HG02938 (cell line): ENCODE data around the gene AMMECR1.
"Not testable (repeated sequence)": the region's sequence is repeated elsewhere in the genome, so short reads cannot be mapped to it uniquely, and the experiment has no call there.

Source experiments
- ATAC-seq: cut with Tn5 transposase; IDR thresholded peaks from one replicate; pipeline ENCODE4 v1.9.1; 2021; ENCODE audit warnings: mild to moderate bottlenecking, moderate library complexity; ENCODE audit not compliant: unreplicated experiment

AMMECR1 gene

DNA sequence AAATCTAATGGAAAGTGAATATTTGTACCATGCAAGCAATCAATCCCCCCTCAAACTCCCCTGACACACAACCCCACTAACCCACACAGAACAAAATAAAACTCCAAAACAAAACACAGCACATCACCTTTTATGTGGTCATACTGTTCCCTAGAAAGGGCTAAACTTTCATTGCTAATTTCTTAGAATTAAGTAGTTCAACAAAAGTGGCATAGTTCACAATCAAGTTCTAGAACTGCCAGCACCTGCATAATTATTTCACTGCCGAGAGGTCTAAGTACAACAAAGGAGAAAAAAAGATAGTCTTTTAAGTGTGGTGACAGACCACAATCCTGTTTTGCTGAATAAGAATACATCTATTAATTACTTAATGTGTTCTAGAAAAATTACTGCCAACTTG, 58.8 kb downstream of the AMMECR1 start:
- ATAC-seq = no peak

DNA sequence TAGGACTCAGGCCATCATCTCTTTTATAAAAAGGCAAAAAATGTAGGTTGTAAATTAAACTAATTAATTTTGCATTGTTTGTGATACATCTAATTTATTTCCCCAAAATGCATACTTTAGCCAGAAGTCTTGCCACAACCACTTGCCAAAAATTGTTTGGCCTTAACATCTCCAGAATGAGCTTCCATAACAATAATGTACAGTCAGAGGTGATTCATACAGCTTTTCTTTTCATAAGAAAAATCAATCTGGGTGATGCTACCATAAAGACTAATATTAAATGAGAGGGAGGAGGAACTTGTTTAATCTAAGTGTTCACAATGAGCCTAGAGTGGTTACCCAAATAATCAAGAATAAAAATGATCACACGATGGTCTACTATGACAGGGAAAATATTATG, 59.3 kb downstream of the AMMECR1 start:
- no peak for ATAC-seq

DNA sequence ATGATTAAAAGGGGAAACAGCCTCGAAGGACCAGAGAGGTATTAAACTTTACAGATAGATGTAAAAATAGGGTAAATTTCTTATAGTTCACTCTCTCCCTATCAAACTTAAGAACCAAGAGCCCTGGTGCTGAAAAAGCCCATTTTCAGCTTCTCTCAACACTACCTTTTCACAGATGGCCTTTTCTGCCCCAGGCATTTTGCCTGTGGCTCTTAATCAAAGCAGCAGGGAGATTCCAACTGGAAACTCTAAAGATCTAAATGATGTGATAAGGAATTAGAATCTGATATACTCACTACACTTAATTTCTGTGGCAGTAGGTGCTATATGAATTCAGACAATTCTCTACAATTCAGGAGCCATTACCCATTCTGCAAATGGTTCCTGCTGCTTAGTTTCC, 60.0 kb downstream of the AMMECR1 start:
- ATAC-seq = no peak

DNA sequence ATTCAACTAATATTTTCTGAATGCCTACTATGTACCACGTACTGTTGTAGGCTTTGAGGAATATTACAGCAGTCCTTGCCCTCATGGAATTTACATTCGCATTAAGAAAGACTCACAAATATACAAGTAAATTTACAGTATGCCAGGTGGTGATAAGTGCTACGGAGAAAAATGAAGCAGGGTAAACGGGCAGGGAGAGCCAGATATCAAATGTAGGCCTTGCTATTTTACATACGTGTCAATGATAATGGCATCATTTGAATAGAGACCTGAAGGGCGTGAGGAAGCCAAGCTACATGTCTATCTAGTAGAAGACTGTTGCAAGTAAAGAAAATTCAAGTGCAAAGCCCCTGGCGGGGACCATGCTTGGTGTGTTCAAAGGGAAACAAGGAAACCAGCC, 65.2 kb downstream of the AMMECR1 start:
- no peak for ATAC-seq

DNA sequence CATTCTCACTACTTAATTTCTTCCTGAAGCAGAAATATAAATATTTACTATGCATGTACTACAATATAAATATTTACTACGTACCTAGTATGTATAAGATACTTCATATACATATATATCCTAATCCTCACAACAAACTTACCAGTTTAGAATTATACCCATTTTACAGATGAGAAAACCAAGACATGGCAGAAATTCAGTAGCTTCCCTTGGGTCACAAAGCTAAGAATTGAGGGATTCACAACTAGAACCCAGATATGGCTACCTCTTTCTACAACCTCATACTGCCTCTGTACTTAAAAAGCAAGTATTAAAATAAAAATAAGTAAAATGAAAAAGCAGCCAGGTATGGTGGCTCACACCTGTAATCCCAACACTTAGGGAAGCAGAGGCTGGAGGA, 65.9 kb downstream of the AMMECR1 start:
- no peak for ATAC-seq

DNA sequence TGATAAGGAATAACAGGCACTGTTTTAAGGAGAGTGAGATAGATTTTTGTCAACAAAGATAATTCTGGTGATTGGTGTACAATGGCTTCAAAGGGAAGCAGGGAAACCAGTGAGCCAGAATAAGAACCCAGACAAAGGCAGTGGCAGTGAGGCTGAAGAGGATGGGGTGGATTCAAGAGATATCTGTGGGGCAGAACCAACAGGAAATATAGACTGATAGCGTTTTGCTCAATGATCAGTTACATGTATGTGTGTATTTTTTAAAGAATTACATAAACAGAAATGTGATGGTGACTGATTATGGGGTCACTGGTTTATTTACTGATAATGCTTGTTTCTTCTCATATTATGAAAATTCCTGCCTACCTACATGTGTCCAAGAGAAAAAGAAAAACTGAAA, 66.4 kb downstream of the AMMECR1 start:
- no peak for ATAC-seq

DNA sequence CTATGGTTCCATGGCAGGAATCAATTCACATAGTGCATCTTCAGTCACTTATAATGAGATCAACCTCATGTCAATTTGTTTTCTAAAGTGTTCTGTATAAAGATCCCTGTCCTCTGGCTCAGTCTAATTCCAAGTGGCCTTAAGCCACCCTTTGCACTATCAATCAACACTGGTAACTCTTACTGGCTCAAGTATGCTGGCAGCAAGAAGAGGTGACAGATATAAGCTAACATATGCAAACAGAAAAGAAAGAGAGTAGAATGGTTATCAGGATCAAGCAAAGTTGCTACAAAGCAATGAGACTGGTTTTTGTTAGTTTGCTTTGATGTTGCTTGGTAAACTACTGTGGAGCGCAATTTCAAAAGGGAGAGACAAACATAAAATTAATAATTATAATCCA, 67.0 kb downstream of the AMMECR1 start:
- ATAC-seq = no peak

DNA sequence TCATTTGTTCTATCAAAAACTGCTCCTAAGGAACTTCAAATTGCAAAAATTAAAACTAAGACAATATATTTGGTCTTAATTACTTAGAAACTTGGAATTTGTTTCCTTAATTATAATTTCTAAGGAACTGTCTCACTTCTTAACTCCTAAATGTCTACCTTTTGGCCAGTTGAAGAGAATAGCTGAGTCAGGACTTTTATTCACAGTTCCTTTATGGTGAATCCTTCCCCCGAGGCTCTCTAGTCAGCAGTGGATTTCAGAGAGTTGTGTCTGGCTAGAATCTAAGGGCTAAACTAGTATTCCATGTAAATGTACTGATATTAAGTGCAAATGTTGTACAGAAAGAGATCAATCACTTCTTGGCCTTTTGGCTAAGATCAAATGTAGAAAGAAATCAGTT, 69.3 kb downstream of the AMMECR1 start:
- ATAC-seq = no peak

DNA sequence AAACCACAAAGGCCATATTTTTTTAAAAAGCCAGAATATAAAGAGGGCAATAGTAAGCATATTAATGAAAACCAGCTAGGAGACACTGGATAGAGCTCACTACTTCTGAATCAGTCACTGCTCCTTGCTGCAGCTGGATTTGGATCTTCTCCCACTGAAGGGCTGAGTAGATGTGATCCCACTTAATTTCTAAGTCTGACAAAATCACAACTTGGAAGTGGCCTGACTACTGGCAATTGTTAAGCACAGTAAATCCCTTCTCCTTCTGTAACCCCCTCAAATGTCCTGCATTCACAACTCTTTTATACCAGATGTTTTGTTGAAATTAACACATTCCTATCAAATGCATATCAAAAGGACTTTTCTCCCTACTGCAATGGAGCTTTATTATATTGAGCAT, 72.9 kb downstream of the AMMECR1 start:
- no peak for ATAC-seq

DNA sequence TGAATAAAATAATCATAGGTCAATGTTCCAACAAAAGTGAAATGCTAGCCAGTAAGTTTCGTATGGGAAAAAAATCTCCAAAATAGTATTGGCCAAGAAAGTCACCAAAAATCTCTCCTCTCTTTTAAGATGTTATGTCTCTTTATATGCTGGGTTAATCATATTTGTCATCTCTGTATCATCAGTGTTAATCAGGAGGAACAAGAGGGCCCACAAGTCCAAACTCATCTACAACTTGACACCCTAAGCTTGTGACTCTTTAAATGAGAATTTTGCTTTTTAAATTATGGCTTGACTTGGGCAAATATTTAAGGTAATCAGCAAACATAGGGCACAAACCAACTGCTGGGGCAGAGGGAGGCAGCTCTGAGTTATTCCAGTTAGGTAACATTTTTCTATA, 75.5 kb downstream of the AMMECR1 start:
- ATAC-seq = no peak

DNA sequence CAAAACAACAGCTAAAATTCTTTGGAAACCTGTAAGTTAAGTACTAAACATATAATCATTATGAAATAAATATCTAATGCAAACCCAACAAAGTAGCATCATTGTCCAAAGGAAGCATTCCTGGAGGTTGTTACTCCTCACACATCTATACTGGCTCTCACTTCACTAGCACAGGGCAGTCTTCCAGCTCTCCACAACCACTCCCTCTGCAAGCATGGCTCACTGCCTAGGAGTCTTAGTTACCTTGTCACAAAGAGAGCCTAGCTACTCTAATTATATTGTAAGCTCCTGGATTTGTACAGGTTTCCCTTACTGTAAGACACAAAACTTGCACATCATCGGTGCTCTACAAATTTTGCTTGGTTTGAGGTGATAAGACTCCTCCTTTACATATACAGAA, 76.1 kb downstream of the AMMECR1 start:
- no peak for ATAC-seq

DNA sequence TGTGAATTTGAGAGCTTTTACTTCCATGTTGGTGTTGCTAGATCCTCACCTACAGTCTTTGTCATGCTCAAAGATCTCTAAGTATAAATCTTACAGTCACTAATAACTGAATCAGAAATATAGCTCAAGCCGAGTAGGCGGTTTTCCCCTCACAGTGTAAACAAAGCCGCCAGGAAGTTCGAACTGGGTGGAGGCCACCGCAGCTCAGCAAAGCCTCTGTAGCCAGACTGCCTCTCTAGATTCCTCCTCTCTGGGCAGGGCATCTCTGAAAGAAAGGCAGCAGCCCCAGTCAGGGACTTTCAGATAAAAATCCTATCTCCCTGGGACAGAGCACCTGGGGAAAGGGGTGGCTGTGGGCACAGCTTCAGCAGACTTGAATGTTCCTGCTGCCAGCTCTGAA, 79.6 kb downstream of the AMMECR1 start:
- not testable (repeated sequence) for ATAC-seq

DNA sequence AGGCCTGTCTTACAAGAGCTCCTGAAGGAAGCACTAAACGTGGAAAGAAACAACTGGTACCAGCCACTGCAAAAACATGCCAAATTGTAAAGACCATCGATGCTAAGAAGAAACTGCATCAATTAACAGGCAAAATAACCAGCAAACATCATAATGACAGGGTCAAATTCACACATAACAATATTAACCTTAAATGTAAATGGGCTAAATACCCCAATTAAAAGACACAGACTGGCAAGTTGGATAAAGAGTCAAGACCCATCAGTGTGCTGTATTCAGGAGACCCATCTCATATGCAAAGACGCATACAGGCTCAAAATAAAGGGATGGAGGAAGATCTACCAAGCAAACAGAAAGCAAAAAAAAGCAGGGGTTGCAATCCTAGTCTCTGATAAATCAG, 86.4 kb downstream of the AMMECR1 start:
- not testable (repeated sequence) for ATAC-seq

DNA sequence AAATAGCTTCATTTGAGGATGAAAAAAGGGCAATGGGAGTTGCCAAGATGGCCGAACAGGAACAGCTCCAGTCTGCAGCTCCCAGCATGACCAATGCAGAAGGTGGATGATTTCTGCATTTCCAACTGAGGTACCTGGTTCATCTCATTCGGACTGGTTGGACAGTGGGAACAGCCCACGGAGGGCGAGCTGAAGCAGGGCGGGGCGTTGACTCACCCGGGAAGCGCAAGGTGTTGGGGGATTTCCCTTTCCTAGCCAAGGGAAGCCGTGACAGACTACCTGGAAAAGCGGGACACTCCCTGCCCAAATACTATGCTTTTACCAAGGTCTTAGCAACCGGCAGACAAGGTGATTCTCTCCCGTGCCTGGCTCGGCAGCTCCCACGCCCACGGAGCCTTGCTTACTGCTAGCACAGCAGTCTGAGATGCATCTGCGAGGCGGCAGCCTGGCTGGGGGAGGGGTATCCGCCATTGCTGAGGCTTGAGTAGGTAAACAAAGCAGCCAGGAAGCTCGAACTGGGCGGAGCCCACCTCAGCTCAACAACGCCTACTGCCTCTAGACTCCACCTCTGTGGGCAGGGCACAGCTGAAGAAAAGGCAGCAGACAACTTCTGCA, 88.3 kb downstream of the AMMECR1 start:
- not testable (repeated sequence) for ATAC-seq

DNA sequence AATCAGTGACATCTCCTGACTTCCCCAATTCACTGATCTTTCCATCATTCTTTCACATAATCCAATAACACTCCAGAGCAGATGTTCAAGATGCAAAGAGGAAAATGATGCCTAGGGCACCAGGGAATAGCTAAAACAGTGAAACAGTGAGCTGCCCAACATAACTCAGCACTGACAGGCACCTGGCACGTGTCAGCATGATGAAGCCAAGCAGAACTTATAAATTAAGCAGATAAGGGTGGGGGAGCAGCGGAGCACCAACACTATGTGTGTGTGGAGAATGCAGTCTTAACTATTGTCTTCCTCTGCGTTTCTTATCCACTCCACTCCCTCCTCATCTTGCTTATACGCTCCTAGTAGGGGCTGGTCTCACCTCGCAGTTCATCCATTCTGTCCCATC, 89.4 kb downstream of the AMMECR1 start:
- no peak for ATAC-seq

DNA sequence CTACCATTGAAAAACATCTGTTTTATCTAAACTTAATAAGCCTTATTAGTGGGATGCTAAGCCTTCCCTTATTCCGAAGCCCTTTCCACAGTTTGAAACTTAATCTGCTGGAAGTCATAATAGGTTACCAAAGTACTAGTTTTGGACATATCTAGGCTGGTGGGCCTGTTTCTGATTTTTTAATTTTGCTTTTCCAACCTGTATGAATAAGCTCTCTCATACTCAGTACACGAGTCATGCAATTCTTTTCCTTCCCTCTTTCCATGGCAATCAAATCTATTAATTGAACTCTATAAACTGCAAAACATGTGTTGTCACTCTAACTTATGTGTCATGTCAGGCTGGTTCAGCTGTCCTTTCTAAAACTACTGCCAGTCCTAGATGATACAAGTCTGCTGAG, 91.0 kb downstream of the AMMECR1 start:
- ATAC-seq = no peak

DNA sequence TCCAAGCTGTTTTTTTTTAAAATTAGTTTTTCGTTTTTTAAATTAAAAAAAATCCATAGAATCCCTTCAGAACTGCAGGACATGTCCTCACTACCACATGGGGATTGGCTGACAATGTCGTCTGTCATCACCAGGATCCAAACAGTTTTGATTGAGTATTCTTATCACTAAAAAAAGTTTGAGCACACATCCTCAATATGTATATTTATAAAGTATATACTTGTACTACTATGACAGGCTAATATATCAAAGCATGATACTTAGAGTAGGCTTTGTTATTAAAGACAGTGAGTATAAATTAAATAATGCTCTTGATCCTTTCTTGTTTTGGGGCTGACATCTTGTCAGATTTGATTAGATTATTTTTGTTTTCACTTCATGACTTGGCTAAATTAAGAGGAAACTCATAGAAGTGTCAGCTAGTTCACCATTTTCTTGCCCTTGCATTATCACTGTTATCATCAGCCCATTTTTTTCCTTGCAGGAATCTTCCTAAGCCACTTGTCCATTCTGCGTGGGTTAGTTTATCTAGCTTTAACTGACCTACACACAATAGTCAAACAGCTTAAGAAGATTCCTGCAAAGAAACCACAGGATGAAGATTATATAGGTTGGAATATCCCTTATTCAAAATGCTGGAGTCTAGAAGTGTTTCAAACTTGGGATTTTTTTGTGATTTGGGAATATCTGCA, 92.8 kb downstream of the AMMECR1 start:
- ATAC-seq = no peak

DNA sequence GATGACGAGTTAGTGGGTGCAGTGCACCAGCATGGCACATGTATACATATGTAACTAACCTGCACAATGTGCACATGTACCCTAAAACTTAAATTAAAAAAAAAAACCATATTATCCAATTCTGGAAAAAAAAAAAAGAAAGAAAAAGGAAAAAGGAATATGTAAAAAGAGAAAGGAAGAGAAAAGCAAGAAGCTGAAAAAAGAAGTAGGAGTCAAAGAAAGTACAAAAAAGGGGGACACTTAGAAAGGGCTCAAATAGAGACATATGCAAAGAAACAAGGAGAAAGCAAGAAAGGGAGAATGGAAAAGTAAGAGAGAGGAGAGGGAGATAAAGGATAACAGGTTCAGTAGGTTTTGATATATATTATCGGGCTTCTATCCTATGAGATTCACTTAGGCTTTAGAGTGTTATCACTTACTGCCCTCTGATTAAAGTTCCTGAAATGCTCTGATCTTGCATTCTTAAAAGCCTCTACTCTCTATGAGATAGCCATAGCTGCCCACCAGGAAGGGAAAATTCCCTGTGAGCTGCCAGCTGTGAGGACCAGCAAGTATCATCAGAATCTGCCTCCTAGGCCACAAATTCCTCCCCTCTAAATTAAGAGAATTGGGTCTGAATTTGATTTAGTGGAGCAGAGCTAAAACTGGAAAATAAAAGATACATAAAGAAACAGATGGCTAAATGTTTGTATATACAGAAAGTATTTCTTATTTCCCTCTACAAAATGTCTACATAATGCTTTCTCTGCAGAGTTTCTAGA, 95.2 kb downstream of the AMMECR1 start:
- ATAC-seq = no peak

DNA sequence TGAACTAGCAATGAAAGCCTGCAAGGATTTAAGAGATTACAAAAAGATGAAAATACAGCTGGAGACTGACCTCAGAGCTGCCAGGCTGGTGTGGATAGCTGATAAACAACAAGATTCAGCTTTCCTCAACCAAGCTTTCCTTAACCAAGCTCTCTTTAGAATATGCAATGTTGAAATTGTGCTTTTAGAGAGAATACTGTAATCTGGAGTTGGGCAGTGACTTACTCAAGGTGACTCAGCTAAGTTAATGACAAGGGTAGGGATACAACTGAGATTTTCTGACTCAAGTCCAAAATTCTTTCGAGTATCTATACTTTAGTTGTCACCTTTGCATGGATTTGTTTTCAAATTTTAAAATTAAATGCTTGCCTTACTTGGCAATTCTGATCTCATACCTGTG, 98.0 kb downstream of the AMMECR1 start:
- no peak for ATAC-seq

DNA sequence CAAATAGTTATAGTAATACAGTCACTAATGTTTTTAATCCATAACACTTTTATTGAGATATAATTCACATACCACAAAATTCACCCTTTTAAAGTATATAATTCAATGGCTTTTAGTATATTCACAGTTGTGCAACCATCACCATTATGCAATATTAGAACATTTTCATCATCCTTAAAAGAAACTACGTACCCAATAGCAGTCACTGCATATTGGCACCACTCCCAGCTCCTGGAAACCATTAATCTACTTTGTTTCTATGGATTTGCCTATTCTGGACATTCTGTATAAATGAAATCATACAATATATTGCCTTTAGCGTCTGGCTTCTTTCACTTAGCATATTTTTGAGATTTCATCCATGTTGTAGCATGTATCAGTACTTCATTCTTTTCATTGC, 99.3 kb downstream of the AMMECR1 start:
- ATAC-seq = no peak

DNA sequence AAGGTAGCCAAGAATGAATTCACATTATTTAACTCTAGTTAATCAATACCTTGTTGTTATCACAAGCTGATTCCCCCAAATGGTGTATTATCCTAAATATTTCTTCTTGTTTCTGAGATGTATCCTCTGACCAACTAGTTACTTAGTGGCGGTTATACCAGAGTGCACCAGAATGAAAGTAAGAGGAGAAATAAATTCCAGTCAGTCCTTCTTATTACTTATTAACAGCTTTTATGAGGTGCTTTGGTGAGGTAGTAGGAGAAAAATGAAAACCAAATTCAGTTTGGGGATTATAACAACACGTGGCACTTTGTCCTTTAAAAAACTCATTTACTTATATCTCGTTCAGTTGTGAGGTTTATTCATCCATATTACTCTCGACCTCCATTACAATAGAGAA, 101.9 kb downstream of the AMMECR1 start:
- ATAC-seq = no peak

DNA sequence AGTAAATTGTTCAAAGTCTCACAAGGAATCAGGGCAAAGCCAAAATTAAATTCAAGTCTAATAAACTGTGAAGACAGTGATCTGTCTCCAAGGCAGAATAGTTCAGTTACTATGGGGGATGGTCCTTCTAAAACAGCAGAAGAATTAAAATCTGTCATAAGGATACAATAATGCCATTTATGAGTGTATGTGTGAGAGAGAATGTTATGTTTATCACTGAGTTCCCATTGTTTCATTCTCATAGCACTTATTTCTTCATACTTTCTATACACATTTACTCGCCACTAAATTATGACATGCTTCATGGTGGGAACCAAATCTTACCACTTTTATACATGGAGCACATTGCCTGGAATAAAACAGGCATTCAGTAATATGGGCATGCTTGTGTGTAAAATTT, 102.5 kb downstream of the AMMECR1 start:
- ATAC-seq = no peak
